H1 (cell line): Measurements from ENCODE around the gene IL13RA1. TPM values are rescaled to one million over a fixed set of nuclear protein-coding genes. Genes with fewer than 3 reads are reported as not detected.

Source experiments
- CTCF ChIA-PET: fragments of 300-600 bp; sonication (Branson Sonifier 250); formaldehyde crosslinking; loops from one replicate; lab custom pipeline; 2021; ENCODE audit not compliant: partially characterized antibody; lab: Charles Lee
- POLR2A ChIA-PET: fragments of 300-600 bp; sonication (Branson Sonifier 250); formaldehyde crosslinking; loops from one replicate; lab custom pipeline; 2021; ENCODE audit warnings: inconsistent platforms; ENCODE audit not compliant: partially characterized antibody; lab: Charles Lee
- DNase-seq, 2 experiments: peaks; one replicate each; pipeline versions ENCODE4 v3.0.0 to v3.0.0-alpha.2; 2010 to 2022; ENCODE audit warnings: low spot score in 2 of 2, low read depth in 1 of 2, mixed read lengths in 1 of 2
- FAIRE-seq: peaks from 2 replicates; lab custom pipeline; 2011; peaks lifted over from hg19 to GRCh38; lab: Jason Lieb, UNC
- H2AFZ ChIP-seq: 2 replicates; pipeline ENCODE4 v1.8.1; 2012; ENCODE audit warnings: low read length, inconsistent platforms
- H2AK5ac ChIP-seq: 2 replicates; pipeline ENCODE4 v1.6.1; 2013; ENCODE audit warnings: low read depth, low read length
- H2BK120ac ChIP-seq: replicated peaks from 2 replicates; pipeline ENCODE3; 2013; ENCODE audit warnings: low read depth, low read length, inconsistent platforms
- H2BK12ac ChIP-seq: 2 replicates; pipeline ENCODE4 v1.6.1; 2013; ENCODE audit warnings: low read depth, low read length
- H2BK15ac ChIP-seq: 2 replicates; pipeline ENCODE4 v1.6.1; 2013; ENCODE audit warnings: low read length
- H2BK20ac ChIP-seq: 2 replicates; pipeline ENCODE4 v1.6.1; 2013; ENCODE audit warnings: low read length
- H2BK5ac ChIP-seq: 2 replicates; pipeline ENCODE4 v1.6.1; 2013; ENCODE audit warnings: low read depth, low read length
- H3K14ac ChIP-seq: 2 replicates; pipeline ENCODE4 v1.6.1; 2013; ENCODE audit warnings: inconsistent platforms; ENCODE audit not compliant: insufficient read length
- H3K18ac ChIP-seq: 2 replicates; pipeline ENCODE4 v1.6.1; 2013; ENCODE audit warnings: low read length; ENCODE audit errors: extremely low read depth
- H3K23ac ChIP-seq: 2 replicates; pipeline ENCODE4 v1.6.1; 2013; ENCODE audit warnings: inconsistent platforms; ENCODE audit not compliant: insufficient read length
- H3K23me2 ChIP-seq: 2 replicates; pipeline ENCODE4 v1.6.1; 2013; ENCODE audit warnings: low read depth, low read length
- H3K27ac ChIP-seq: 2 replicates; pipeline ENCODE4 v1.6.1; 2011; ENCODE audit warnings: low read depth, low read length, inconsistent platforms
- H3K27me3 ChIP-seq, 4 experiments: replicated peaks in 1 of 4; 1 replicate in 1 of 4; 2 replicates in 3 of 4; pipeline versions ENCODE4 v1.6.1 to v1.8.1; 2011 to 2013; ENCODE audit warnings: low read length in 3 of 4, mild to moderate bottlenecking in 3 of 4, inconsistent platforms in 2 of 4, mixed read lengths in 2 of 4, moderate library complexity in 1 of 4; ENCODE audit not compliant: control insufficient read depth in 3 of 4, insufficient read depth in 3 of 4; ENCODE audit errors: extremely low read depth in 1 of 4
- H3K36me3 ChIP-seq, 4 experiments: 2 replicates each; pipeline versions ENCODE4 v1.6.1 to v1.8.1; 2011 to 2013; ENCODE audit warnings: mild to moderate bottlenecking in 4 of 4, low read length in 3 of 4, moderate library complexity in 2 of 4, control low read depth in 1 of 4, inconsistent platforms in 1 of 4; ENCODE audit not compliant: insufficient read depth in 4 of 4, control insufficient read depth in 2 of 4
- H3K4ac ChIP-seq: replicated peaks from 2 replicates; pipeline ENCODE3; 2013; ENCODE audit warnings: low read length, low read depth, mixed read lengths, inconsistent platforms; ENCODE audit not compliant: insufficient read length
- H3K4me1 ChIP-seq, 4 experiments: replicated peaks in 1 of 4; 1 replicate in 1 of 4; 2 replicates in 3 of 4; pipeline versions ENCODE4 v1.6.1 to v1.8.1; 2011 to 2013; ENCODE audit warnings: low read length in 3 of 4, inconsistent platforms in 2 of 4, mixed read lengths in 1 of 4; ENCODE audit not compliant: insufficient read depth in 4 of 4, control insufficient read depth in 3 of 4
- H3K4me2 ChIP-seq, 2 experiments: 2 replicates each; pipeline versions ENCODE4 v1.6.1 to v1.8.1; 2011 to 2013; ENCODE audit warnings: low read depth in 2 of 2, low read length in 2 of 2, control low read depth in 1 of 2, inconsistent platforms in 1 of 2, mild to moderate bottlenecking in 1 of 2; ENCODE audit not compliant: insufficient read depth in 1 of 2
- H3K4me3 ChIP-seq, 4 experiments: fragments of 200-600, 300-600 bp in 1 of 4; sonication (generic), shearing (Covaris generic), sonication (Bioruptor Twin) in 1 of 4; 2 replicates each; pipeline versions ENCODE4 v1.5.1 to v1.8.1; 2011 to 2016; ENCODE audit warnings: low read length in 4 of 4, low read depth in 3 of 4, control low read depth in 2 of 4, inconsistent platforms in 2 of 4, mild to moderate bottlenecking in 2 of 4, mixed read lengths in 1 of 4, moderate library complexity in 1 of 4; ENCODE audit not compliant: insufficient read depth in 2 of 4; ENCODE audit errors: extremely low read depth in 1 of 4
- H3K56ac ChIP-seq: replicated peaks from 2 replicates; pipeline ENCODE3; 2013; ENCODE audit warnings: low read depth, mild to moderate bottlenecking, mixed read lengths, low read length, inconsistent platforms; ENCODE audit not compliant: insufficient read length
- H3K79me1 ChIP-seq: 2 replicates; pipeline ENCODE4 v1.6.1; 2013; ENCODE audit warnings: low read depth, low read length, control low read depth
- H3K79me2 ChIP-seq, 2 experiments: 2 replicates each; pipeline versions ENCODE4 v1.6.1 to v1.8.1; 2012 to 2013; ENCODE audit warnings: low read length in 2 of 2, mild to moderate bottlenecking in 2 of 2, inconsistent platforms in 1 of 2; ENCODE audit not compliant: insufficient read depth in 2 of 2, control insufficient read depth in 1 of 2
- H3K9ac ChIP-seq, 4 experiments: replicated peaks in 1 of 4; 1 replicate in 1 of 4; 2 replicates in 3 of 4; pipeline versions ENCODE4 v1.6.1 to v1.8.1; 2011 to 2013; ENCODE audit warnings: low read depth in 3 of 4, low read length in 3 of 4, control low read depth in 2 of 4, mild to moderate bottlenecking in 2 of 4, moderate library complexity in 2 of 4, inconsistent platforms in 1 of 4; ENCODE audit errors: extremely low read depth in 1 of 4
- H3K9me3 ChIP-seq, 2 experiments: 2 replicates each; pipeline versions ENCODE4 v1.6.1 to v1.8.1; 2012 to 2013; ENCODE audit warnings: mild to moderate bottlenecking in 2 of 2, moderate library complexity in 2 of 2, control low read depth in 1 of 2, inconsistent platforms in 1 of 2, low read depth in 1 of 2, low read length in 1 of 2, mixed read lengths in 1 of 2; ENCODE audit not compliant: insufficient read depth in 2 of 2
- H4K20me1 ChIP-seq, 2 experiments: replicated peaks in 1 of 2; 2 replicates each; pipeline versions ENCODE3 to v1.8.1; 2011 to 2013; ENCODE audit warnings: inconsistent platforms in 2 of 2, low read length in 2 of 2, mild to moderate bottlenecking in 1 of 2; ENCODE audit not compliant: insufficient read depth in 2 of 2, control insufficient read depth in 1 of 2
- H4K5ac ChIP-seq: 2 replicates; pipeline ENCODE4 v1.6.1; 2013; ENCODE audit warnings: low read length, low read depth, mixed read lengths, inconsistent platforms; ENCODE audit not compliant: insufficient read length
- H4K8ac ChIP-seq: 2 replicates; pipeline ENCODE4 v1.8.0; 2013; ENCODE audit warnings: mild to moderate bottlenecking, moderate library complexity, low read length, inconsistent platforms; ENCODE audit not compliant: insufficient read depth; ENCODE audit errors: extremely low read depth
- H4K91ac ChIP-seq: replicated peaks from 2 replicates; pipeline ENCODE3; 2013; ENCODE audit warnings: low read length, mixed read lengths, inconsistent platforms; ENCODE audit not compliant: insufficient read length
- CEBPB ChIP-seq: IDR thresholded peaks from 2 replicates; pipeline ENCODE4 v1.6.1; 2012; ENCODE audit warnings: low read depth, low read length
- EZH2 ChIP-seq: fragments of 200-600 bp; sonication (generic); IDR thresholded peaks from 2 replicates; pipeline ENCODE4 v1.7.1; 2012; ENCODE audit warnings: low read depth, mild to moderate bottlenecking, moderate library complexity, low read length, inconsistent platforms; ENCODE audit not compliant: severe bottlenecking
- HDAC2 ChIP-seq, 2 experiments: fragments of 300-600 bp in 1 of 2; sonication (generic) in 1 of 2; IDR thresholded peaks; 2 replicates each; pipeline ENCODE4 v1.6.1; 2011 to 2012; ENCODE audit warnings: low read depth in 2 of 2, low read length in 2 of 2, mild to moderate bottlenecking in 2 of 2, moderate library complexity in 2 of 2, borderline replicate concordance in 1 of 2, inconsistent platforms in 1 of 2
- MAX ChIP-seq: IDR thresholded peaks from 2 replicates; pipeline ENCODE4 v1.6.1; 2012; ENCODE audit warnings: inconsistent platforms
- PHF8 ChIP-seq: fragments of 200-600 bp; sonication (generic); conservative IDR thresholded peaks from 2 replicates; pipeline ENCODE4 v1.7.1; 2012; ENCODE audit warnings: low read depth, mild to moderate bottlenecking, inconsistent platforms, low read length, moderate library complexity
- TCF12 ChIP-seq: IDR thresholded peaks from 2 replicates; pipeline ENCODE4 v1.6.1; 2011; ENCODE audit warnings: low read depth, mild to moderate bottlenecking, low read length
- WGBS, 2 experiments: shearing (Covaris generic) in 1 of 2; methylation state at CpG; one replicate each; pipeline versions ENCODE4 v1.1.6 to v1.1.7; 2013 to 2015; ENCODE audit warnings: low lambda C conversion rate in 2 of 2, mixed read lengths in 2 of 2, inconsistent platforms in 1 of 2, low coverage in 1 of 2, missing lambda C conversion rate in 1 of 2; ENCODE audit not compliant: insufficient replicate concordance in 2 of 2, insufficient coverage in 1 of 2, insufficient read length in 1 of 2; ENCODE audit errors: extremely low coverage in 1 of 2, missing lambda C conversion rate in 1 of 2; 5-methylcytosine and 5-hydroxymethylcytosine counted together
- polyA plus RNA-seq, 7 experiments: library from polyadenylated mRNA; depleted of rRNA in 3 of 7; stranded (reverse) in 5 of 7; unstranded in 2 of 7; fragments of >200 nt in 5 of 7; fragments of 200-250 nt in 2 of 7; gene quantifications; 1 replicate in 5 of 7; 2 replicates in 1 of 7; 4 replicates in 1 of 7; pipeline versions ENCODE4 v1.2.1 to v1.2.3, GENCODE V29; 2011 to 2013; ENCODE audit warnings: missing spikeins in 2 of 7, mixed read lengths in 2 of 7
- total RNA-seq: library from RNA; stranded (reverse); fragmentation: NEBNext Ultra II Directional; extraction: Animal tissue kit (Norgen Biotek cat#: 25700); gene quantifications from 2 replicates; pipeline ENCODE4 v1.2.1, GENCODE V29; 2021

The IL13RA1 gene
- total and polyA plus RNA-seq, 2 of the 8 experiments (the other 6 are each of a cell fraction or from before 2014, with no cell fraction given): 3.3 to 9.4 TPM

- 70% methylated on average over 2 of the region's 4 CpGs; no CpG with 5 or more reads in 1 of the 2 experiments for WGBS, 2 experiments
Measured at GRCh38 chrX:118706681-118707080, 20.7 kb upstream of the IL13RA1 start.

More at GRCh38 chrX:118706681-118707080, 20.7 kb upstream of the IL13RA1 start:
- H3K4me2 ChIP-seq: no peak overlapping the region
- H2BK12ac ChIP-seq: no peak overlapping the region
- H3K14ac ChIP-seq: no peak overlapping the region
- H2BK5ac ChIP-seq: no peak overlapping the region
- H3K4me3 ChIP-seq: no peak overlapping the region
- no peak overlapping the region for H3K23ac ChIP-seq
- H3K4ac ChIP-seq: no peak overlapping the region
- H3K79me2 ChIP-seq: no peaks in the 10 kb centered on the region
- H2AFZ ChIP-seq: no peak overlapping the region
- H4K8ac ChIP-seq: no peak overlapping the region
- no peaks in the 10 kb centered on the region for H3K36me3 ChIP-seq
- H3K9ac ChIP-seq: no peak overlapping the region
- ChIA-PET CTCF (no interaction called here), POLR2A (no interaction called here)
- no peaks in the 10 kb centered on the region for H4K20me1 ChIP-seq
- no peaks in the 10 kb centered on the region for H3K27me3 ChIP-seq
- H4K91ac ChIP-seq: no peak overlapping the region
- H3K27ac ChIP-seq: no peak overlapping the region
- H3K23me2 ChIP-seq: no peaks in the 10 kb centered on the region
- no peak overlapping the region for H3K56ac ChIP-seq
- FAIRE-seq (no peak), DNase-seq (no peak)
- H2BK20ac ChIP-seq: no peak overlapping the region
- no peak overlapping the region for H2BK15ac ChIP-seq
- TF ChIP-seq HDAC2 (IDR thresholded peaks at IDR 0.05; ENCODE audit: borderline replicate concordance in 1 of 2, low read depth in 2 of 2, low read length in 2 of 2): no peak
- TF ChIP-seq PHF8: no peak
- no peak for TF ChIP-seq TCF12
- TF ChIP-seq EZH2: no peak
- TF ChIP-seq CEBPB: no peak
- TF ChIP-seq MAX: no peak
- no peaks in the 10 kb centered on the region for H3K4me1 ChIP-seq
- no peak overlapping the region for H2BK120ac ChIP-seq
- no peaks in the 10 kb centered on the region for H3K79me1 ChIP-seq
- no peak overlapping the region for H3K18ac ChIP-seq
- no peak overlapping the region for H2AK5ac ChIP-seq
- no peak overlapping the region for H4K5ac ChIP-seq
- no peaks in the 10 kb centered on the region for H3K9me3 ChIP-seq
